ENCODE results near the gene CSAD.

DNA sequence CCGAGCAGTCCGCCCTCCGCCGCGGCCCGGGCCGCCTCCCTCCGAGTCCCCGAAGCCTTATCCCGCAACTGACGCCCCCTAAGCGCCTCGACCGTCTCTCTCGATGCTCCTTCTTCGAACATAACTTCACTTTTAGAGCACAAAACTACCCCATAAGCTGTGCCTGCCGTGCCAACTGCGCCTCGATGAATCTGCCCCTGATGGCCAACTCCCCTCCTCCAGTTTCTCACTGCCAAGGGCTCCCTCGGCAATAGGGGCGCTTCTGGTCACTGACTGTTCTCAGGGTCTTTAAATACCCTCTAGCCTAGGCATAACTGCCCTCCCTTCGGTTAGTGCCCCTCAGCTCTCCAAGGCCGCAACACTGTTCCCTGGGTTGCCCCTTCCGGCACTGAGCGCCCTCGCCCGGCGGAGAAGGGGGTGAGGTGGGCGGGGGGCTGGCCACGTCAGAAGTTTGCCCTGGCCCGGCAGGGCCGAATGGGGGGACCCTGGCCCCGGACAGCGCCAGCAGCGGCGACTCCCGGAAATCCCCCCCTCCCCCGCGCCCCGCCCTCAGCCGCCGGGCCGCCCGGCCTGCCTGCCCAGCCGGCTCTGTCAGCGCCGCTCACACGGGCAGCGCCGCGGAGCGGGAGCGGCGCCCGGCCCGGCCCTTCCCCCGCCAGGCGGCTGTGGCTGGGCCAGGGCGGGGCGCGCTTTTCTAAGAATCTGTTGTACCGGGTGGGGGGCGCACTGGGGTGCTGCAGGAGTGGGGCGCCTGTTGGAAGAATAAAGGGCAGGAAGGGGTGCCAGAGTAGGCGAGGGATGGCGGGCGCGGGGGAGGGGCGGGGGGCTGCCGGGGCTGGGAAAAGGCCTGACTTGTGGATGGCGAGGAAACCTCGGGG, 40.7 kb upstream of the CSAD start:
- TF ChIP-seq CTCF (optimal IDR thresholded peaks at IDR 0.05 in 1 of 3, IDR thresholded peaks at IDR 0.05 in 1 of 3, conservative IDR thresholded peaks at IDR 0.05 in 1 of 3; ENCODE audit: extremely low read depth in 1 of 3, insufficient read depth in 2 of 3, low read length in 3 of 3) (peak in 1 of 3 experiments; percentile 11), EZH2 (IDR thresholded peaks at IDR 0.05; ENCODE audit: low read length) (no peak)

Data from keratinocyte (primary cell).